ES-I3 (cell line): ENCODE results near the gene PBRM1.

Experiments used
- H3K36me3 ChIP-seq: 2 replicates; pipeline ENCODE4 v1.6.1; 2013; ENCODE audit warnings: mild to moderate bottlenecking, low read length, control low read depth, moderate library complexity; ENCODE audit not compliant: insufficient read depth
- H3K4me1 ChIP-seq: 2 replicates; pipeline ENCODE4 v1.6.1; 2013; ENCODE audit warnings: mild to moderate bottlenecking, control low read depth, low read length; ENCODE audit not compliant: insufficient read depth
- H3K9ac ChIP-seq: 2 replicates; pipeline ENCODE4 v1.6.1; 2013; ENCODE audit warnings: low read depth, mild to moderate bottlenecking, low read length, moderate library complexity
- H3K9me3 ChIP-seq: 2 replicates; pipeline ENCODE4 v1.6.1; 2013; ENCODE audit warnings: mild to moderate bottlenecking, low read length, moderate library complexity; ENCODE audit not compliant: control insufficient read depth, insufficient read depth

PBRM1 gene

DNA sequence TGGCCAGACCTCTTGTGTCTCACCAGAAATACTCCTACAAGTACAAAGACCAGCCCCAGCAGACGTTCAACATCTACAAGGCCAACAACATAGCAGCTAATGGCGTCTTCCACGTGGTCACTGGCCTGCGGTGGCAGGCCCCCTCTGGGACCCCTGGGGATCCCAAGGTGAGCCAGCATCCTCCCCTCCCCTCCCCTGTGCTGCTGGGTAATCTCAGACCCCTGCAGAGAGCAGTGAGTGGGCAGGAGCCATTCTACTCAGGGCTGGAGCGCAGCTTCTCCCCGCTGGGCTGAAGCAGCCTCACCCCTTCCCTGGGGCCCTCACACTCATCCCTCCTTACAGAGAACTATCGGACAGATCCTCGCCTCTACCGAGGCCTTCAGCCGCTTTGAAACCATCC is 180.7 kb downstream of the PBRM1 start:
- Histone ChIP-seq H3K36me3 (no peaks in the 10 kb centered on the region), H3K9ac (no peak overlapping the region)

DNA sequence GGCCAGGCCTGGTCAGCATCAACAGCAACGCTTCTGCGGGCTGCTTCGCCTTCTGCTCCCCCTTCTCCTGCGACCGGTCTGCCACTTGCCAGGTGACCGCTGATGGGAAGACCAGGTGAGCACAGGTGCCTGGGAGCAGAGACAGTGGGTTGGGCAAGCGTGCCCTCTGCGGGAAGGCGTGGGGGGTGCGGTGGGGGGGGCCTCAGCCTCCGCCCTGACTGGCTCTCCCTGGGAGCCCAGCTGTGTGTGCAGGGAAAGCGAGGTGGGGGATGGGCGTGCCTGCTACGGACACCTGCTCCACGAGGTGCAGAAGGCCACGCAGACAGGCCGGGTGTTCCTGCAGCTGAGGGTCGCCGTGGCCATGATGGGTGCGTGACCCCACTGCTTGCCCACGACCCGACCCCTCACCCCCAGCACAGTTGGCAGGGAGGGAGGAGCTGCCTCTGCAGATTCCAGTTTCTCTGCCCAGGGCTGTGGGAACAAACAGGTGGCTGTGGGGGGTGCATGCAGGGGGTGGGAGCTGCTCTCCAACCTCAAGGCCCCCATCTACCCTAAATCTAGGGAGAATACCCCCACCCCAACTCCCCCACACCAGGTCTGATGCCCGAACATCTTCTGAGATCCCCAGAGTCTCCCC is 181.8 kb downstream of the PBRM1 start:
- no peak overlapping the region for H3K9ac ChIP-seq

More for the DNA sequence above, 180.7 kb downstream of the PBRM1 start:
- H3K4me1 ChIP-seq = no peaks in the 10 kb centered on the region
- no peaks in the 10 kb centered on the region for H3K9me3 ChIP-seq

DNA sequence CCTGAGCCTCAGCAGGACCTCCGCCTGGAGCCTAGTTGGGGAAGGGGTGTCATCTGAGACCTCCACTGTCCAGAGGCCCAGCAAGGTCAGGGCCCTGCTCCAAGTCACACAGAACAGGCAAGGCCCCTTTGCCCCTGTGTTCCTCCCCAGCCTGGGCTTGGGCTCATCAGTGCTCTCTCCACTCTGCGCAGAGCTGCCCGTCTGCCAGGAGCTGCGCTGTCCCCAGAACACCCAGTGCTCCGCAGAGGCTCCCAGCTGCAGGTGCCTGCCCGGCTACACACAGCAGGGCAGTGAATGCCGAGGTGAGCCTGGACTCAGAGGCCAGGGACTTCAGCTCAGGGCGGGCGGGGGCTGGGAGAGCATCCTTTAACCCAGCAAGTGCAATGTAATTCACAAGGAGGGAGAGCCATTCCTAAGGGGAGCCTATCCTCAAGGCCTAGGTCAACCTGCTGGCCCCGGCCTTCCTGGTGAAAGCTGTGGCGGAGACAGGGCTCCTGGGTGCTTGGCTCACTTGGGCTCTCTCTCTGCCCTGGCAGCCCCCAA is 182.8 kb downstream of the PBRM1 start:
- Histone ChIP-seq H3K9me3 (no peaks in the 10 kb centered on the region), H3K4me1 (no peaks in the 10 kb centered on the region), H3K9ac (no peak overlapping the region), H3K36me3 (no peaks in the 10 kb centered on the region)

More for the DNA sequence above, 181.8 kb downstream of the PBRM1 start:
- no peaks in the 10 kb centered on the region for H3K4me1 ChIP-seq
- H3K9me3 ChIP-seq = no peaks in the 10 kb centered on the region
- no peaks in the 10 kb centered on the region for H3K36me3 ChIP-seq

DNA sequence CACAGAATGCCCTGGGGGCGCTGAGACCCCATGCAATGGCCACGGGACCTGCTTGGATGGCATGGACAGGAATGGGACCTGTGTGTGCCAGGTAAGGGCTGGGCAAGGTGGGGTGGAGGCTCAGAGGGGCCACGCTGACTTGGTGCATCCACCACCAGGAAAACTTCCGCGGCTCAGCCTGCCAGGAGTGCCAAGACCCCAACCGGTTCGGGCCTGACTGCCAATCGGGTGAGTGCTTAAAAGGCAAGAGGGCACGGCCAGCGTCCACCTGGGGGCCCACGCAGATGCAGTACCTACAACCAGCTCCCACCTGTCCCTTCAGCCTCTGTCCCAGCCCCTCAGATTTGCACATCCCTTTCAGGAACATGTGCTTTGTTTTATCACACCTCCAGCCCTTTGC is 183.7 kb downstream of the PBRM1 start:
- no peaks in the 10 kb centered on the region for H3K36me3 ChIP-seq
- no peak overlapping the region for H3K9ac ChIP-seq
- no peaks in the 10 kb centered on the region for H3K4me1 ChIP-seq
- H3K9me3 ChIP-seq = no peaks in the 10 kb centered on the region; the same call in 1 of the 2 replicates

DNA sequence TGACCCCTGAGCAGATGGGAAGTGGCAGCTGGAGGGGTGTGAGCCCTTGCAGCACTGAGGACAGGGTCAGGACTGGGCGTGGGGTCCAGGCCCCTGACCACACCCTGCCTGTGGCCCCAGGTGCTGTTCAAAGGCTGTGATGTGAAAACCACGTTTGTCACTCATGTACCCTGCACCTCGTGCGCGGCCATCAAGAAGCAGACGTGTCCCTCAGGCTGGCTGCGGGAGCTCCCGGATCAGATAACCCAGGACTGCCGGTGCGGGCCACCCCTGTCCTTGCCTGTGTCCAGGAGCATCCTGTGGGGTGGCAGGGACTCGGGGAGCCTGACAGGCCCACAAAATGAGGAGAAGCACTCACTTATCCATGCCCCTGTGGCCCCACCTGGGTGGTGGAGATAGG is 184.7 kb downstream of the PBRM1 start:
- H3K9me3 ChIP-seq = no peaks in the 10 kb centered on the region; the same call in 1 of the 2 replicates
- H3K36me3 ChIP-seq = no peaks in the 10 kb centered on the region
- H3K9ac ChIP-seq = no peak overlapping the region
- H3K4me1 ChIP-seq = no peaks in the 10 kb centered on the region

DNA sequence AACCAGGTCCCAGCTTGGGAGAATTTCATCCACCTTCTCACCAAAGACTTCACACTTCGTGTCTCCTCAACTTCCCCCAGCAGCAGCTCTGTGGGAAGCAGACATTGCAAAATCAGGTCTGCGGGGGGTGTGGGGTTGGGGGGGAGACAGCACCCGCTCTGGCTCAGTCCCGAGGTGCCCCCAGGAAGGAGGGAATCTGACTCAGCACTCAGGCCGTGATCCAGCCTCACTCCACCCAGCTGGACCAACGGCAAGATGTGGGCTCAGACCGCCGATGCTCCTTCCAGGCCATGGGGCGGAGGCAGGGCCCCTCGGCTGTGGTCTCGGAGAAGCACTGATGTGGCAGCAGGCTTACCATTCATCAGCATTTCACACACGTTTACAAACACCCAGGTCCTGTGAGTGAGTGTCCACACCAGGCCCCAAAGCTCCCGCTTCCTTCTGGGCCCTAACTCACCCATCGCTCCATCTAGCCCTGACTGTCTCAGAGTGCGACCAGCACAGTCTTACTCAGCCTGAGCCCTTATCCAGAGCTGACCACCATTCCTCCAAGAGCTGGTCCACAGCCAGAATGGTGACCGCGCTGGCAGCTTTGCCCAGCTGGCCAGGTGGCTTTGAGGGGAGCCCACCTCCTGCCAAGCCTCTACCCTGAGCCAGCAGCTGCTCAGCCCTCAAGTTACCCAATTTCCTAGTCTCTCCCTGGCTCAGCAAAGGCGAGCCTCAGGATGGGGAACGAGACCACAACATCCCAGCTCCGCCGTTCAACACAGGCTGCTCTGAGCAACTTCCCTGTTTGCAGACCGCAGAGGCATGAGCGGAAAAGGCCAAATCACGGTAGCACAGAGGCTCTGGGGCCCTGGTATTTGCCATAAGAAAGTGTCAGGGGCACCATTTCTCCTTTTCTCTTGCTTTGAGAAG is 187.3 kb downstream of the PBRM1 start:
- no peaks in the 10 kb centered on the region; the same call in 1 of the 2 replicates for H3K9me3 ChIP-seq
- no peak overlapping the region for H3K9ac ChIP-seq
- H3K4me1 ChIP-seq = no peaks in the 10 kb centered on the region

DNA sequence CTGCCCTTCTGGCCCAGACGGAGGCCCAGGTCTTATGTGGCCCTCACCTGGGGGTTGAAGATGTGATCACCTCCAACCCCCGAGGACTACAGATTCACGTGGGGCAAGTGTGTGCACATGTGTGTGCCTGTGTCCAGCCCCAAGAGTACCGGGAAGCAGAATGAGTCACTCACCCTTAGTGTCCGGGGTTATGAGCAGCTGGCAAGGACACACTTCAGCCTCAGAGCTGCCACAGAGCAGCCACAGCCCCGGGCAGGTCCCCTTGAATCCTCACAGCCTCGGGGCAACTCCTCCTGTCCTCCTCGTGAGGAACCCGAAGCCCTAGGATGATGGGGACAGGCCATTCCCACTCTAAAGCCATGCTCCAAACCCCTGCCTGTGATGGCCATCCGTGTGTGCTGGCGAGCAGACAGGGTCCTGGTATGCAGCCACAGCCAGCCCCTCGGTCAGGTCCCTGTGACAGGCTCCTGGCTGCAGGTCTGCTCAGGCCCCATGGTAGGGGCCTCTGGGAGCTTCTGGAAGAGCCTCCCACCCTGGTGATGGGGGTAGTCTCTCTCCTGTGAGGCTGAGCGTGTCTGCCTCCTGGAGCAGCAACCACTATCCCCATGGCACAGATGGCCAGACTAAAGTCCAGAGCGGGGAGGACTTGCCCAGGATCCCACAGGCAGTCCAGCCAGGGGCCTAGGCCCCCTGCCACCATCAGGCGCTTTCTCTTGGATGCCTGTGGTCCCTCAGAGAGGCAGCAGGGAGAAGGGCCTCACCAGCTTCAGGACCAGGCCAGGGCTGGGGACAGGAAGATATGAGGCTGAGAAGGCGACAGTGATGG is 189.7 kb downstream of the PBRM1 start:
- no peak overlapping the region for H3K9ac ChIP-seq
- no peaks in the 10 kb centered on the region for H3K4me1 ChIP-seq
- 0 out of 2 replicates have a peak, but pooled peaks cover 6% of the 10 kb centered on the region for H3K36me3 ChIP-seq
- no peaks in the 10 kb centered on the region; the same call in 1 of the 2 replicates for H3K9me3 ChIP-seq

More for the DNA sequence above, 187.3 kb downstream of the PBRM1 start:
- no peaks in the 10 kb centered on the region for H3K36me3 ChIP-seq
